WTC11 (cell line): ENCODE data around the gene HDX. TPM values are rescaled to one million over a fixed set of nuclear protein-coding genes. Genes with fewer than 3 reads are reported as not detected.

Source experiments
- ATAC-seq: fragments of 200-7000 bp; cut with Tn5 transposase; 2 replicates; pipeline ENCODE4 v1.10.0; 2021; ENCODE audit warnings: mild to moderate bottlenecking, moderate library complexity
- CTCF ChIA-PET: fragments of 300-600 bp; sonication (Branson Sonifier 250); formaldehyde crosslinking; loops from one replicate; lab custom pipeline; 2021; ENCODE audit warnings: antibody characterized with exemption; lab: Charles Lee
- POLR2A ChIA-PET: fragments of 350-600 bp; sonication (Branson Sonifier 250); formaldehyde crosslinking; loops from one replicate; lab custom pipeline; 2021; ENCODE audit warnings: antibody characterized with exemption; lab: Charles Lee
- DNase-seq: peaks from one replicate; pipeline ENCODE4 v3.0.0; 2021; ENCODE audit warnings: low spot score
- H3K27ac Mint-ChIP-seq: 2 replicates; pipeline ENCODE4 v1.8.0; 2021; ENCODE audit warnings: mixed read lengths
- H3K27me3 Mint-ChIP-seq: 2 replicates; pipeline ENCODE4 v1.8.0; 2021; ENCODE audit warnings: low read depth, mild to moderate bottlenecking, moderate library complexity, mixed read lengths
- H3K36me3 Mint-ChIP-seq: 2 replicates; pipeline ENCODE4 v1.8.0; 2021; ENCODE audit warnings: mixed read lengths
- H3K4me1 Mint-ChIP-seq: 2 replicates; pipeline ENCODE4 v1.8.0; 2022; ENCODE audit warnings: mixed read lengths
- H3K4me3 Mint-ChIP-seq: 2 replicates; pipeline ENCODE4 v1.8.0; 2021; ENCODE audit warnings: mild to moderate bottlenecking, moderate library complexity, mixed read lengths
- H3K9me3 Mint-ChIP-seq: 2 replicates; pipeline ENCODE4 v1.8.0; 2021; ENCODE audit warnings: mixed read lengths
- CTCF ChIP-seq: fragments of 200-600 bp; IDR thresholded peaks from 2 replicates; pipeline ENCODE4 v1.8.0; 2022; ENCODE audit warnings: antibody characterized with exemption
- EMX1 ChIP-seq: fragments of 250-450 bp; sonication (Bioruptor Pico); IDR thresholded peaks from 2 replicates; pipeline ENCODE4 v1.8.0; 2021; ENCODE audit warnings: mild to moderate bottlenecking
- ESRRA ChIP-seq: sonication (generic); formaldehyde crosslinking; IDR thresholded peaks from 2 replicates; pipeline ENCODE4 v1.8.1; 2022; ENCODE audit warnings: mild to moderate bottlenecking, missing genetic modification reagents, borderline replicate concordance
- ETV6 ChIP-seq: sonication (generic); formaldehyde crosslinking; IDR thresholded peaks from 2 replicates; pipeline ENCODE4 v1.8.1; 2022; ENCODE audit warnings: mild to moderate bottlenecking, missing genetic modification reagents
- FOXP1 ChIP-seq: sonication (generic); formaldehyde crosslinking; IDR thresholded peaks from 2 replicates; pipeline ENCODE4 v1.8.0; 2022; ENCODE audit warnings: missing genetic modification reagents, mild to moderate bottlenecking, moderate library complexity, borderline replicate concordance
- IRF2 ChIP-seq: sonication (generic); formaldehyde crosslinking; IDR thresholded peaks from 2 replicates; pipeline ENCODE4 v1.8.0; 2022; ENCODE audit warnings: low read depth, missing genetic modification reagents, borderline replicate concordance
- JUN ChIP-seq: sonication (generic); formaldehyde crosslinking; IDR thresholded peaks from 2 replicates; pipeline ENCODE4 v1.8.0; 2023; ENCODE audit warnings: mild to moderate bottlenecking, missing genetic modification reagents
- NR1H2 ChIP-seq: sonication (generic); formaldehyde crosslinking; IDR thresholded peaks from 2 replicates; pipeline ENCODE4 v1.9.0; 2021; ENCODE audit warnings: mild to moderate bottlenecking, moderate library complexity, missing genetic modification reagents
- NR3C1 ChIP-seq: sonication (generic); formaldehyde crosslinking; conservative IDR thresholded peaks from 2 replicates; pipeline ENCODE4 v1.8.1; 2023; ENCODE audit warnings: low read depth, mild to moderate bottlenecking, missing genetic modification reagents
- PRRX2 ChIP-seq: fragments of 250-450 bp; sonication (Bioruptor Pico); IDR thresholded peaks from 2 replicates; pipeline ENCODE4 v1.8.0; 2021; ENCODE audit warnings: mild to moderate bottlenecking
- SOX15 ChIP-seq: fragments of 250-450 bp; sonication (Bioruptor Pico); IDR thresholded peaks from 2 replicates; pipeline ENCODE4 v1.9.0; 2021; ENCODE audit warnings: mild to moderate bottlenecking
- STAT6 ChIP-seq: sonication (generic); formaldehyde crosslinking; conservative IDR thresholded peaks from 2 replicates; pipeline ENCODE4 v1.8.1; 2023; ENCODE audit warnings: mild to moderate bottlenecking, low read depth, missing genetic modification reagents, moderate library complexity
- TEAD1 ChIP-seq: sonication (generic); formaldehyde crosslinking; IDR thresholded peaks from 2 replicates; pipeline ENCODE4 v1.8.0; 2022; ENCODE audit warnings: mild to moderate bottlenecking, missing genetic modification reagents
- ZNF138 ChIP-seq: sonication (generic); formaldehyde crosslinking; conservative IDR thresholded peaks from 2 replicates; pipeline ENCODE4 v1.8.1; 2022; ENCODE audit warnings: mild to moderate bottlenecking, moderate library complexity, missing genetic modification reagents
- ZNF263 ChIP-seq: sonication (generic); formaldehyde crosslinking; IDR thresholded peaks from 2 replicates; pipeline ENCODE4 v1.8.1; 2022; ENCODE audit warnings: low read depth, mild to moderate bottlenecking, moderate library complexity, missing genetic modification reagents
- total RNA-seq: library from RNA; stranded (reverse); gene quantifications from 3 replicates; pipeline ENCODE4 v1.2.3, GENCODE V29; 2021
- TF ChIP-seq, protein P1 (sequence below): sonication (generic); formaldehyde crosslinking; conservative IDR thresholded peaks from 2 replicates; pipeline ENCODE4 v1.8.1; 2022; ENCODE audit warnings: mild to moderate bottlenecking, missing genetic modification reagents
- TF ChIP-seq, protein P2 (sequence below): fragments of 250-450 bp; sonication (Bioruptor Pico); IDR thresholded peaks from 2 replicates; pipeline ENCODE4 v1.8.0; 2021; ENCODE audit warnings: mild to moderate bottlenecking
- TF ChIP-seq, protein P3 (sequence below): sonication (generic); formaldehyde crosslinking; IDR thresholded peaks from 2 replicates; pipeline ENCODE4 v1.8.1; 2023; ENCODE audit warnings: mild to moderate bottlenecking, missing genetic modification reagents, borderline replicate concordance
- TF ChIP-seq, protein P4 (sequence below): sonication (generic); formaldehyde crosslinking; IDR thresholded peaks from 2 replicates; pipeline ENCODE4 v1.8.1; 2022; ENCODE audit warnings: low read depth, mild to moderate bottlenecking, moderate library complexity, missing genetic modification reagents, borderline replicate concordance

Gene HDX
- total RNA-seq, 1 experiment from 2014 or later: 6.3 TPM

GRCh38 chrX:84441143-84441542, 61.1 kb downstream of the HDX start (continued):
- no peak for TF ChIP-seq STAT6
- no peak for TF ChIP-seq CTCF
- TF ChIP-seq, protein P1, sequence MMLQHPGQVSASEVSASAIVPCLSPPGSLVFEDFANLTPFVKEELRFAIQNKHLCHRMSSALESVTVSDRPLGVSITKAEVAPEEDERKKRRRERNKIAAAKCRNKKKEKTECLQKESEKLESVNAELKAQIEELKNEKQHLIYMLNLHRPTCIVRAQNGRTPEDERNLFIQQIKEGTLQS: no peak
- TF ChIP-seq TEAD1 (CRISPR knock-in tag): no peak
- TF ChIP-seq, protein P2, sequence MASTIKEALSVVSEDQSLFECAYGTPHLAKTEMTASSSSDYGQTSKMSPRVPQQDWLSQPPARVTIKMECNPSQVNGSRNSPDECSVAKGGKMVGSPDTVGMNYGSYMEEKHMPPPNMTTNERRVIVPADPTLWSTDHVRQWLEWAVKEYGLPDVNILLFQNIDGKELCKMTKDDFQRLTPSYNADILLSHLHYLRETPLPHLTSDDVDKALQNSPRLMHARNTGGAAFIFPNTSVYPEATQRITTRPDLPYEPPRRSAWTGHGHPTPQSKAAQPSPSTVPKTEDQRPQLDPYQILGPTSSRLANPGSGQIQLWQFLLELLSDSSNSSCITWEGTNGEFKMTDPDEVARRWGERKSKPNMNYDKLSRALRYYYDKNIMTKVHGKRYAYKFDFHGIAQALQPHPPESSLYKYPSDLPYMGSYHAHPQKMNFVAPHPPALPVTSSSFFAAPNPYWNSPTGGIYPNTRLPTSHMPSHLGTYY (CRISPR knock-in tag): no peak

- Mint-ChIP-seq H3K27me3 (no peaks in the 10 kb centered on the region), H3K36me3 (no peaks in the 10 kb centered on the region), H3K4me3 (no peak overlapping the region), H3K4me1 (no peaks in the 10 kb centered on the region), H3K27ac (no peak overlapping the region), H3K9me3 (no peaks in the 10 kb centered on the region)
- DNase-seq (no peak), ATAC-seq (no peak)
- TF ChIP-seq SOX15: no peak
- TF ChIP-seq ESRRA (CRISPR knock-in tag): no peak
- TF ChIP-seq NR1H2 (CRISPR knock-in tag): no peak
- TF ChIP-seq, protein P2 (CRISPR knock-in tag): no peak
- no peak for TF ChIP-seq PRRX2 (CRISPR knock-in tag)
- TF ChIP-seq, protein P3, sequence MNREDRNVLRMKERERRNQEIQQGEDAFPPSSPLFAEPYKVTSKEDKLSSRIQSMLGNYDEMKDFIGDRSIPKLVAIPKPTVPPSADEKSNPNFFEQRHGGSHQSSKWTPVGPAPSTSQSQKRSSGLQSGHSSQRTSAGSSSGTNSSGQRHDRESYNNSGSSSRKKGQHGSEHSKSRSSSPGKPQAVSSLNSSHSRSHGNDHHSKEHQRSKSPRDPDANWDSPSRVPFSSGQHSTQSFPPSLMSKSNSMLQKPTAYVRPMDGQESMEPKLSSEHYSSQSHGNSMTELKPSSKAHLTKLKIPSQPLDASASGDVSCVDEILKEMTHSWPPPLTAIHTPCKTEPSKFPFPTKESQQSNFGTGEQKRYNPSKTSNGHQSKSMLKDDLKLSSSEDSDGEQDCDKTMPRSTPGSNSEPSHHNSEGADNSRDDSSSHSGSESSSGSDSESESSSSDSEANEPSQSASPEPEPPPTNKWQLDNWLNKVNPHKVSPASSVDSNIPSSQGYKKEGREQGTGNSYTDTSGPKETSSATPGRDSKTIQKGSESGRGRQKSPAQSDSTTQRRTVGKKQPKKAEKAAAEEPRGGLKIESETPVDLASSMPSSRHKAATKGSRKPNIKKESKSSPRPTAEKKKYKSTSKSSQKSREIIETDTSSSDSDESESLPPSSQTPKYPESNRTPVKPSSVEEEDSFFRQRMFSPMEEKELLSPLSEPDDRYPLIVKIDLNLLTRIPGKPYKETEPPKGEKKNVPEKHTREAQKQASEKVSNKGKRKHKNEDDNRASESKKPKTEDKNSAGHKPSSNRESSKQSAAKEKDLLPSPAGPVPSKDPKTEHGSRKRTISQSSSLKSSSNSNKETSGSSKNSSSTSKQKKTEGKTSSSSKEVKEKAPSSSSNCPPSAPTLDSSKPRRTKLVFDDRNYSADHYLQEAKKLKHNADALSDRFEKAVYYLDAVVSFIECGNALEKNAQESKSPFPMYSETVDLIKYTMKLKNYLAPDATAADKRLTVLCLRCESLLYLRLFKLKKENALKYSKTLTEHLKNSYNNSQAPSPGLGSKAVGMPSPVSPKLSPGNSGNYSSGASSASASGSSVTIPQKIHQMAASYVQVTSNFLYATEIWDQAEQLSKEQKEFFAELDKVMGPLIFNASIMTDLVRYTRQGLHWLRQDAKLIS: no peak
- TF ChIP-seq EMX1 (CRISPR knock-in tag): no peak
- TF ChIP-seq ETV6 (CRISPR knock-in tag): no peak
- TF ChIP-seq, protein P4, sequence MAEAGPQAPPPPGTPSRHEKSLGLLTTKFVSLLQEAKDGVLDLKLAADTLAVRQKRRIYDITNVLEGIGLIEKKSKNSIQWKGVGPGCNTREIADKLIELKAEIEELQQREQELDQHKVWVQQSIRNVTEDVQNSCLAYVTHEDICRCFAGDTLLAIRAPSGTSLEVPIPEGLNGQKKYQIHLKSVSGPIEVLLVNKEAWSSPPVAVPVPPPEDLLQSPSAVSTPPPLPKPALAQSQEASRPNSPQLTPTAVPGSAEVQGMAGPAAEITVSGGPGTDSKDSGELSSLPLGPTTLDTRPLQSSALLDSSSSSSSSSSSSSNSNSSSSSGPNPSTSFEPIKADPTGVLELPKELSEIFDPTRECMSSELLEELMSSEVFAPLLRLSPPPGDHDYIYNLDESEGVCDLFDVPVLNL (CRISPR knock-in tag): no peak
- no peak for TF ChIP-seq JUN (CRISPR knock-in tag)
- no peak for TF ChIP-seq ZNF138 (CRISPR knock-in tag)
- no peak for TF ChIP-seq NR3C1 (CRISPR knock-in tag)
- TF ChIP-seq IRF2 (CRISPR knock-in tag): no peak
- no peak for TF ChIP-seq FOXP1 (CRISPR knock-in tag)
- TF ChIP-seq ZNF263 (CRISPR knock-in tag): no peak
- POLR2A ChIA-PET: no interaction called here
- CTCF ChIA-PET: interaction anchor here (1.4 kb wide), 1 partner anchor 369 kb away, joined by 3 read pairs; no protein-coding TSS in a partner anchor
Measured at GRCh38 chrX:84415140-84415539, 87.1 kb downstream of the HDX start.
